Neural progenitor cell (in vitro differentiated cells): ENCODE data around the gene UBE2V1.

Source experiments
- EZH2 ChIP-seq: fragments of 200-600 bp; sonication (generic); IDR thresholded peaks from 2 replicates; pipeline ENCODE4 v1.6.1; 2017; ENCODE audit warnings: antibody characterized with exemption, mild to moderate bottlenecking, moderate library complexity
- EZH2phosphoT487 ChIP-seq: fragments of 200-600 bp; sonication (generic); IDR thresholded peaks from 2 replicates; pipeline ENCODE4 v1.6.1; 2017; ENCODE audit warnings: antibody characterized with exemption
- TF ChIP-seq, protein P1 (sequence below): fragments of 200-600 bp; sonication (generic); IDR thresholded peaks from 2 replicates; pipeline ENCODE4 v1.5.1; 2017; ENCODE audit warnings: antibody characterized with exemption, mild to moderate bottlenecking

DNA sequence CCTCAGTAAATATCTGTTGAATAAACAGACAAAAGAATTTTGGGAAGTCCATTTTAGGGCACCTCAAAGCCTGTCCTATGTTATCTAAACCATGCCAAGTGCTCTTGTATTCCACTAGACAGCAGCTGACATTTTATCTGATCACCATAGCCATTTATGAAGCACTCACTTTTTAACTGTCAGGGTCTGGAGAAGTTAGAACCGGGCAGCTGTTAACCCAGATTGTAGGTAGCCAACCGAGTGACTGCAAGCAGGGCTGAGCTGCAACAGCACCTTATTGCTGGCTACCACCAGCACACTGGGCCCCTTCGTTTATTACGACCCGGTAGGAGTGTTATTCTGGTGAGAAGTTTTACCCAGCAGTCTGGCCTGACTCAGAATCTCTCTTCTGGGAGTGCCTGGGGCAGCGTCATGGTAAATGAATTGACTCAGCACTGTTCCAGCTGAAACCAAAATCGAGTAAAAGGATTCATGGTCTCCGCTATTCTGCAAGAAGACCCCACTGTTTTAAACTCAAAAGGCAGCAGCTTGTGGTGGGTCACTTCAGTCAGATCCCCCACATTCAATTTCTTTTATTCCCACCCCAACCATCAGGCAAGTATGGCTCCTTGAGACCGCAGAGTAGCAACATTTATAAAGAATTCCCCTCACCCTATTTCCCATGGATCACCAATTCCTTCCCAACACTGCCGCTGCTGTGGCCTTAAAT, 1.7 kb downstream of the UBE2V1 start:
- TF ChIP-seq, protein P1, sequence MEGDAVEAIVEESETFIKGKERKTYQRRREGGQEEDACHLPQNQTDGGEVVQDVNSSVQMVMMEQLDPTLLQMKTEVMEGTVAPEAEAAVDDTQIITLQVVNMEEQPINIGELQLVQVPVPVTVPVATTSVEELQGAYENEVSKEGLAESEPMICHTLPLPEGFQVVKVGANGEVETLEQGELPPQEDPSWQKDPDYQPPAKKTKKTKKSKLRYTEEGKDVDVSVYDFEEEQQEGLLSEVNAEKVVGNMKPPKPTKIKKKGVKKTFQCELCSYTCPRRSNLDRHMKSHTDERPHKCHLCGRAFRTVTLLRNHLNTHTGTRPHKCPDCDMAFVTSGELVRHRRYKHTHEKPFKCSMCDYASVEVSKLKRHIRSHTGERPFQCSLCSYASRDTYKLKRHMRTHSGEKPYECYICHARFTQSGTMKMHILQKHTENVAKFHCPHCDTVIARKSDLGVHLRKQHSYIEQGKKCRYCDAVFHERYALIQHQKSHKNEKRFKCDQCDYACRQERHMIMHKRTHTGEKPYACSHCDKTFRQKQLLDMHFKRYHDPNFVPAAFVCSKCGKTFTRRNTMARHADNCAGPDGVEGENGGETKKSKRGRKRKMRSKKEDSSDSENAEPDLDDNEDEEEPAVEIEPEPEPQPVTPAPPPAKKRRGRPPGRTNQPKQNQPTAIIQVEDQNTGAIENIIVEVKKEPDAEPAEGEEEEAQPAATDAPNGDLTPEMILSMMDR, result no peak
- TF ChIP-seq EZH2 (no peak), EZH2phosphoT487 (no peak)
